SK-N-SH (cell line): Measurements from ENCODE around the gene CNN2. TPM values are rescaled to one million over a fixed set of nuclear protein-coding genes. Genes with fewer than 3 reads are reported as not detected.

Experiments used
- CTCF ChIA-PET: fragments of 300-600, 350-600 bp; formaldehyde crosslinking; extraction: SDS; loops from one replicate; lab custom pipeline; 2021; lab: Yijun Ruan, JAX
- POLR2A ChIA-PET: fragments of 350-600 bp; sonication (Branson Sonifier 250); formaldehyde crosslinking; extraction: SDS; loops from one replicate; lab custom pipeline; 2020; ENCODE audit warnings: antibody characterized with exemption, inconsistent platforms; lab: Yijun Ruan, JAX
- DNase-seq: peaks from one replicate; pipeline ENCODE4 v3.0.0; 2012
- H2AFZ ChIP-seq: fragments of 200-600 bp; sonication (generic); 2 replicates; pipeline ENCODE4 v1.8.1; 2016; ENCODE audit warnings: antibody characterized with exemption, mild to moderate bottlenecking, low read depth
- H3F3A ChIP-seq: fragments of 200-600 bp; sonication (generic); replicated peaks from 2 replicates; pipeline ENCODE3; 2016; ENCODE audit warnings: antibody characterized with exemption, mild to moderate bottlenecking; ENCODE audit not compliant: insufficient read depth
- H3K27ac ChIP-seq, 2 experiments: fragments of 200-500 bp in 1 of 2; fragments of 200-600 bp in 1 of 2; sonication (Bioruptor generic) in 1 of 2; sonication (generic), shearing (Covaris generic) in 1 of 2; 2 replicates each; pipeline versions ENCODE4 v1.5.1 to v1.6.1; 2014 to 2016; ENCODE audit warnings: low read depth in 2 of 2, inconsistent platforms in 1 of 2, low read length in 1 of 2, mild to moderate bottlenecking in 1 of 2, mixed read lengths in 1 of 2
- H3K27me3 ChIP-seq: fragments of 200-600 bp; sonication (generic), shearing (Covaris generic); 2 replicates; pipeline ENCODE4 v1.6.1; 2016; ENCODE audit warnings: mixed run types; ENCODE audit not compliant: insufficient read depth
- H3K36me3 ChIP-seq, 2 experiments: fragments of 200-500 bp in 1 of 2; fragments of 200-600 bp in 1 of 2; sonication (Bioruptor generic) in 1 of 2; sonication (generic) in 1 of 2; replicated peaks in 1 of 2; 2 replicates each; pipeline versions ENCODE3 to v1.5.1; 2014 to 2016; ENCODE audit warnings: low read length in 1 of 2, mild to moderate bottlenecking in 1 of 2; ENCODE audit not compliant: insufficient read depth in 2 of 2, control insufficient read depth in 1 of 2
- H3K4me1 ChIP-seq, 2 experiments: fragments of 200-500 bp in 1 of 2; fragments of 200-600 bp in 1 of 2; sonication (Bioruptor generic) in 1 of 2; sonication (generic), shearing (Covaris generic) in 1 of 2; 2 replicates each; pipeline versions ENCODE4 v1.5.1 to v1.6.1; 2014 to 2016; ENCODE audit warnings: low read depth in 1 of 2, low read length in 1 of 2, mixed run types in 1 of 2; ENCODE audit not compliant: insufficient read depth in 2 of 2, control insufficient read depth in 1 of 2
- H3K4me2 ChIP-seq: fragments of 200-600 bp; sonication (generic), shearing (Covaris generic); 2 replicates; pipeline ENCODE4 v1.6.1; 2017; ENCODE audit warnings: mixed run types
- H3K4me3 ChIP-seq, 2 experiments: fragments of 200-500 bp in 1 of 2; fragments of 200-600 bp in 1 of 2; sonication (Bioruptor generic) in 1 of 2; sonication (generic), shearing (Covaris generic) in 1 of 2; 2 replicates each; pipeline versions ENCODE4 v1.5.1 to v1.8.1; 2014 to 2016; ENCODE audit warnings: low read depth in 2 of 2, inconsistent platforms in 1 of 2, low read length in 1 of 2, mild to moderate bottlenecking in 1 of 2, mixed read lengths in 1 of 2, moderate library complexity in 1 of 2
- H3K79me2 ChIP-seq: fragments of 200-600 bp; sonication (generic); 2 replicates; pipeline ENCODE4 v1.8.1; 2017; ENCODE audit warnings: mild to moderate bottlenecking; ENCODE audit not compliant: insufficient read depth
- H3K9ac ChIP-seq: fragments of 200-600 bp; sonication (generic); 2 replicates; pipeline ENCODE4 v1.6.1; 2017; ENCODE audit warnings: mixed run types
- H3K9me2 ChIP-seq: fragments of 200-600 bp; sonication (generic); 2 replicates; pipeline ENCODE4 v1.6.1; 2017; ENCODE audit warnings: mixed run types
- H3K9me3 ChIP-seq: fragments of 200-600 bp; sonication (generic); 2 replicates; pipeline ENCODE4 v1.6.1; 2017; ENCODE audit warnings: mixed run types, mild to moderate bottlenecking, moderate library complexity
- H4K20me1 ChIP-seq: fragments of 200-600 bp; sonication (generic); 2 replicates; pipeline ENCODE4 v1.6.1; 2017; ENCODE audit warnings: mild to moderate bottlenecking, mixed run types; ENCODE audit not compliant: insufficient read depth
- FOXM1 ChIP-seq: IDR thresholded peaks from 2 replicates; pipeline ENCODE4 v1.4.0; 2012; ENCODE audit warnings: low read depth, mild to moderate bottlenecking
- GATA2 ChIP-seq: sonication (generic); formaldehyde crosslinking; IDR thresholded peaks from 2 replicates; pipeline ENCODE4 v1.5.0; 2020; ENCODE audit warnings: mild to moderate bottlenecking, missing genetic modification reagents
- MEF2A ChIP-seq: IDR thresholded peaks from 2 replicates; pipeline ENCODE4 v1.4.0; 2012; ENCODE audit warnings: low read depth, borderline replicate concordance
- MXI1 ChIP-seq: IDR thresholded peaks from 2 replicates; pipeline ENCODE4 v1.6.1; 2012; ENCODE audit warnings: mild to moderate bottlenecking, low read depth, low read length, improper control_type of control experiment
- RAD21 ChIP-seq: IDR thresholded peaks from 2 replicates; pipeline ENCODE4 v1.6.1; 2012; ENCODE audit warnings: mild to moderate bottlenecking, low read length
- RCOR1 ChIP-seq: fragments of 150-350 bp; IDR thresholded peaks from 2 replicates; pipeline ENCODE4 v1.6.1; 2017; ENCODE audit warnings: antibody characterized with exemption, low read length
- RXRA ChIP-seq: IDR thresholded peaks from 2 replicates; pipeline ENCODE4 v1.4.0; 2012; ENCODE audit warnings: low read depth, mild to moderate bottlenecking, borderline replicate concordance
- TEAD4 ChIP-seq: IDR thresholded peaks from 2 replicates; pipeline ENCODE4 v1.4.0; 2012; ENCODE audit warnings: mild to moderate bottlenecking, borderline replicate concordance; ENCODE audit not compliant: insufficient read depth
- YY1 ChIP-seq: IDR thresholded peaks from 2 replicates; pipeline ENCODE4 v1.4.0; 2012; ENCODE audit warnings: low read depth, mild to moderate bottlenecking
- ZBTB33 ChIP-seq: IDR thresholded peaks from 2 replicates; pipeline ENCODE4 v1.4.0; 2012; ENCODE audit warnings: low read depth, borderline replicate concordance
- WGBS: methylation state at CpG from one replicate; pipeline ENCODE4 v1.1.6; 2017; ENCODE audit warnings: low lambda C conversion rate; 5-methylcytosine and 5-hydroxymethylcytosine counted together
- polyA plus RNA-seq, 3 experiments: library from polyadenylated mRNA; depleted of rRNA; stranded (reverse); fragments of >200 nt; gene quantifications; 2 replicates each; pipeline ENCODE4 v1.2.3, GENCODE V29; 2012
- TF ChIP-seq, protein P1 (sequence below): IDR thresholded peaks from 2 replicates; pipeline ENCODE4; 2012
- TF ChIP-seq, protein P2 (sequence below): fragments of 150-350 bp; IDR thresholded peaks from 2 replicates; pipeline ENCODE4 v1.6.1; 2017; ENCODE audit warnings: antibody characterized with exemption, low read length, low read depth, borderline replicate concordance
- TF ChIP-seq, protein P3 (sequence below): fragments of 150-350 bp; IDR thresholded peaks from 2 replicates; pipeline ENCODE4 v1.6.1; 2016; ENCODE audit warnings: mild to moderate bottlenecking, low read depth, low read length
- TF ChIP-seq, protein P4 (sequence below): IDR thresholded peaks from 2 replicates; pipeline ENCODE4 v1.4.0; 2012; ENCODE audit warnings: low read depth, borderline replicate concordance

CNN2 gene
- polyA plus RNA-seq, 1 of the 3 experiments (the other 2 are of a cell fraction): 279 TPM

GRCh38 chr19:1063909-1064660, 37.7 kb downstream of the CNN2 start:
- H2AFZ ChIP-seq: no peak overlapping the region
- no peak overlapping the region for H3K4me2 ChIP-seq

GRCh38 chr19:1064661-1065605, 38.5 kb downstream of the CNN2 start:
- Histone ChIP-seq H3K36me3 (no peaks in the 10 kb centered on the region), H3F3A (peaks cover 7% of the 10 kb centered on the region), H4K20me1 (no peaks in the 10 kb centered on the region), H3K4me1 (peaks cover 0 to 20% of the 10 kb centered on the region in 2 experiments; a peak in 1 of 4 replicates), H3K9me3 (no peaks in the 10 kb centered on the region), H2AFZ (no peak overlapping the region), H3K4me3 (no peak overlapping the region), H3K79me2 (no peaks in the 10 kb centered on the region), H3K9me2 (no peaks in the 10 kb centered on the region), H3K4me2 (0 out of 2 replicates have a peak overlapping the region, but pooled peaks have one; percentile 24), H3K27me3 (peaks cover 26% of the 10 kb centered on the region), H3K27ac (no peak overlapping the region), H3K9ac (no peak overlapping the region)
- POLR2A ChIA-PET: interaction anchor here (1.4 kb wide), 1 partner anchor 81 kb away, joined by 5 read pairs; the partner anchor contains the start of gene WDR18
- peak; percentile 88 for DNase-seq
- WGBS: 21% methylated on average over 16 of the region's 60 CpGs
- CTCF ChIA-PET: interaction anchor here (0.7 to 3.5 kb wide), 19 partner anchors 8 to 176 kb away, joined by 3 to 24 read pairs (median 5); partner anchors contain the start of gene RNU6-2
- TF ChIP-seq GATA2 (CRISPR knock-in tag) (no peak), ZBTB33 (no peak), MEF2A (no peak), TEAD4 (no peak), RCOR1 (no peak), MXI1 (peak; percentile 45; the same call in 1 of the 2 replicates), RXRA (no peak)
- TF ChIP-seq, protein P1, sequence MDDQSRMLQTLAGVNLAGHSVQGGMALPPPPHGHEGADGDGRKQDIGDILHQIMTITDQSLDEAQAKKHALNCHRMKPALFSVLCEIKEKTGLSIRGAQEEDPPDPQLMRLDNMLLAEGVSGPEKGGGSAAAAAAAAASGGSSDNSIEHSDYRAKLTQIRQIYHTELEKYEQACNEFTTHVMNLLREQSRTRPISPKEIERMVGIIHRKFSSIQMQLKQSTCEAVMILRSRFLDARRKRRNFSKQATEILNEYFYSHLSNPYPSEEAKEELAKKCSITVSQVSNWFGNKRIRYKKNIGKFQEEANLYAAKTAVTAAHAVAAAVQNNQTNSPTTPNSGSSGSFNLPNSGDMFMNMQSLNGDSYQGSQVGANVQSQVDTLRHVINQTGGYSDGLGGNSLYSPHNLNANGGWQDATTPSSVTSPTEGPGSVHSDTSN: no peak
- TF ChIP-seq, protein P2, sequence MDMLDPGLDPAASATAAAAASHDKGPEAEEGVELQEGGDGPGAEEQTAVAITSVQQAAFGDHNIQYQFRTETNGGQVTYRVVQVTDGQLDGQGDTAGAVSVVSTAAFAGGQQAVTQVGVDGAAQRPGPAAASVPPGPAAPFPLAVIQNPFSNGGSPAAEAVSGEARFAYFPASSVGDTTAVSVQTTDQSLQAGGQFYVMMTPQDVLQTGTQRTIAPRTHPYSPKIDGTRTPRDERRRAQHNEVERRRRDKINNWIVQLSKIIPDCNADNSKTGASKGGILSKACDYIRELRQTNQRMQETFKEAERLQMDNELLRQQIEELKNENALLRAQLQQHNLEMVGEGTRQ: no peak

More at GRCh38 chr19:1063909-1064660, 37.7 kb downstream of the CNN2 start:
- H3F3A ChIP-seq: peaks cover 7% of the 10 kb centered on the region
- POLR2A ChIA-PET: no interaction called here
- TF ChIP-seq TEAD4 (no peak), FOXM1 (no peak), YY1 (no peak), RAD21 (no peak)
- TF ChIP-seq, protein P3, sequence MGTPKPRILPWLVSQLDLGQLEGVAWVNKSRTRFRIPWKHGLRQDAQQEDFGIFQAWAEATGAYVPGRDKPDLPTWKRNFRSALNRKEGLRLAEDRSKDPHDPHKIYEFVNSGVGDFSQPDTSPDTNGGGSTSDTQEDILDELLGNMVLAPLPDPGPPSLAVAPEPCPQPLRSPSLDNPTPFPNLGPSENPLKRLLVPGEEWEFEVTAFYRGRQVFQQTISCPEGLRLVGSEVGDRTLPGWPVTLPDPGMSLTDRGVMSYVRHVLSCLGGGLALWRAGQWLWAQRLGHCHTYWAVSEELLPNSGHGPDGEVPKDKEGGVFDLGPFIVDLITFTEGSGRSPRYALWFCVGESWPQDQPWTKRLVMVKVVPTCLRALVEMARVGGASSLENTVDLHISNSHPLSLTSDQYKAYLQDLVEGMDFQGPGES: no peak
- TF ChIP-seq, protein P4, sequence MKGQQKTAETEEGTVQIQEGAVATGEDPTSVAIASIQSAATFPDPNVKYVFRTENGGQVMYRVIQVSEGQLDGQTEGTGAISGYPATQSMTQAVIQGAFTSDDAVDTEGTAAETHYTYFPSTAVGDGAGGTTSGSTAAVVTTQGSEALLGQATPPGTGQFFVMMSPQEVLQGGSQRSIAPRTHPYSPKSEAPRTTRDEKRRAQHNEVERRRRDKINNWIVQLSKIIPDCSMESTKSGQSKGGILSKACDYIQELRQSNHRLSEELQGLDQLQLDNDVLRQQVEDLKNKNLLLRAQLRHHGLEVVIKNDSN: no peak
- peaks cover 18% of the 10 kb centered on the region; the same call in 1 of the 2 replicates for H3K27me3 ChIP-seq
- no peak overlapping the region for H3K27ac ChIP-seq
- WGBS: 82% methylated on average over 37 of the region's 37 CpGs
- DNase-seq: no peak
- H4K20me1 ChIP-seq: no peaks in the 10 kb centered on the region
- H3K36me3 ChIP-seq: no peaks in the 10 kb centered on the region
- H3K9me2 ChIP-seq: no peaks in the 10 kb centered on the region
- no peak overlapping the region for H3K4me3 ChIP-seq
- no peak overlapping the region for H3K9ac ChIP-seq
- H3K9me3 ChIP-seq: no peaks in the 10 kb centered on the region
- CTCF ChIA-PET: interaction anchor here (0.7 to 3.5 kb wide), 18 partner anchors 7 to 177 kb away, joined by 3 to 24 read pairs (median 5); partner anchors contain the start of gene RNU6-2
- H3K79me2 ChIP-seq: no peaks in the 10 kb centered on the region
- peaks cover 0 to 20% of the 10 kb centered on the region in 2 experiments; a peak in 1 of 4 replicates for H3K4me1 ChIP-seq
